ENCODE results near the gene PAQR9. TPM values are rescaled to one million over a fixed set of nuclear protein-coding genes. Genes with fewer than 3 reads are reported as not detected.

Gene PAQR9
- total and polyA plus RNA-seq, 9 of the 15 experiments (the other 6 are each of a cell fraction or from before 2014, with no cell fraction given): 0.04 to 0.58 (median 0.22) TPM

DNA sequence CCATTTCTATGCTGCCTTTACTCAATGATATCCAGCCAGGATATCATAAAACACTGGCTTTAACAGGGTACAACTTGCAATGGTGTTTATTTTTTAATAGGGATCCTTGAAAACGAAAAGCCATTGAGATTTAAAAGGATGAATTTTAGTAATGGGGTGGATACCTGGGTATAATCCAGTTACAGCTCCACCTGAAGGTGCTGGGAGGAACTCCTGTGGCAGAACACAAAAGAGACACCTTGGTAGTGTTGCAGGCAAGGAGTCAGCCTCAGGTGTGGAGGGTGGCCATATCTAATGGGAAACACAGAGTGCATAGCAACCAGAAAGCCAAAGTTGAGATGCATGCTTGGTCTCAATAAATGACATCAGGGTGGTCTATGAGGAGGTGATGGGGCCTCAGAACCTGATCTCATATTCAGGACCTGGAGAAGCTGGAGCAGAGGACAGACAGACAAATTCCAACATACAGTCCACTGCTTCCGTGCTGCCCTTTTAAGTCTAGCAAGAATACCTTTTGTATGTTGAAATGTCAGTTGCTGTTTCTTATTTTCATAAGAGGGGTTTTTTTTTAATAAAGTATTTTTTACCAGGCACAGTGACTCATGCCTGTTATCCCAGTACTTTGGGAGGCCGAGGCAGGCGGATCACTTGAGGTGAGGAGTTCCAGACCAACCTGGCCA, 12.0 kb upstream of the PAQR9 start (continued):
- TF ChIP-seq ATF3 (IDR thresholded peaks at IDR 0.05) (no peak), ATF3 (CRISPR knock-in tag; conservative IDR thresholded peaks at IDR 0.05) (no peak), ZBTB43 (CRISPR knock-in tag; IDR thresholded peaks at IDR 0.05) (no peak), SPI1 (IDR thresholded peaks at IDR 0.05; ENCODE audit: borderline replicate concordance, low read depth, low read length) (no peak), SMAD3 (CRISPR knock-in tag; conservative IDR thresholded peaks at IDR 0.05) (no peak)
- TF ChIP-seq, protein P1, sequence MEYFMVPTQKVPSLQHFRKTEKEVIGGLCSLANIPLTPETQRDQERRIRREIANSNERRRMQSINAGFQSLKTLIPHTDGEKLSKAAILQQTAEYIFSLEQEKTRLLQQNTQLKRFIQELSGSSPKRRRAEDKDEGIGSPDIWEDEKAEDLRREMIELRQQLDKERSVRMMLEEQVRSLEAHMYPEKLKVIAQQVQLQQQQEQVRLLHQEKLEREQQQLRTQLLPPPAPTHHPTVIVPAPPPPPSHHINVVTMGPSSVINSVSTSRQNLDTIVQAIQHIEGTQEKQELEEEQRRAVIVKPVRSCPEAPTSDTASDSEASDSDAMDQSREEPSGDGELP (CRISPR knock-in tag; IDR thresholded peaks at IDR 0.05; ENCODE audit: borderline replicate concordance): no peak

All from K562 (cell line).